OCI-LY7 (cell line): ENCODE measurements around the gene ZNF688. TPM values are rescaled to one million over a fixed set of nuclear protein-coding genes. Genes with fewer than 3 reads are reported as not detected.
A peak's percentile ranks its signal among the peaks of the same experiment; 100 is the strongest.

ENCODE experiments used
- BruUV-seq: library from RNA; stranded (reverse); fragments of 400-500 nt; replicated peaks from 2 replicates; lab custom pipeline; 2021; lab: Mats Ljungman, UMichigan
- CTCF ChIA-PET: fragments of 300-600 bp; sonication (Branson Sonifier 250); formaldehyde crosslinking; loops from one replicate; lab custom pipeline; 2022; ENCODE audit warnings: antibody characterized with exemption; ENCODE audit not compliant: unreplicated experiment; lab: Charles Lee
- POLR2A ChIA-PET: fragments of 300-600 bp; sonication (Branson Sonifier 250); formaldehyde crosslinking; loops from one replicate; lab custom pipeline; 2022; ENCODE audit warnings: antibody characterized with exemption; lab: Charles Lee
- DNase-seq: peaks from one replicate; pipeline ENCODE4 v3.0.0-alpha.2; 2015; ENCODE audit warnings: low spot score
- H2AFZ ChIP-seq: fragments of 200-600 bp; sonication (generic), shearing (Covaris generic); 2 replicates; pipeline ENCODE4 v1.6.1; 2014; ENCODE audit warnings: mild to moderate bottlenecking, antibody characterized with exemption, low read length, moderate library complexity
- H3K27ac ChIP-seq: fragments of 200-600 bp; sonication (generic); 2 replicates; pipeline ENCODE4 v1.5.1; 2014; ENCODE audit warnings: mixed run types, low read depth, mild to moderate bottlenecking, moderate library complexity, low read length, inconsistent platforms; ENCODE audit not compliant: poor library complexity, severe bottlenecking
- H3K36me3 ChIP-seq: fragments of 200-600 bp; sonication (generic); 2 replicates; pipeline ENCODE4 v1.6.1; 2014; ENCODE audit warnings: mild to moderate bottlenecking, antibody characterized with exemption, low read length, moderate library complexity, mixed read lengths; ENCODE audit not compliant: insufficient read depth
- H3K4me1 ChIP-seq: fragments of 200-600 bp; sonication (generic); 2 replicates; pipeline ENCODE4 v1.5.1; 2014; ENCODE audit warnings: mild to moderate bottlenecking, low read length; ENCODE audit not compliant: insufficient read depth, poor library complexity, severe bottlenecking
- H3K4me2 ChIP-seq: fragments of 200-600 bp; sonication (generic); 2 replicates; pipeline ENCODE4 v1.6.1; 2014; ENCODE audit warnings: mild to moderate bottlenecking, low read length
- H3K4me3 ChIP-seq: fragments of 200-600 bp; sonication (generic); 2 replicates; pipeline ENCODE4 v1.5.1; 2014; ENCODE audit warnings: mild to moderate bottlenecking, low read depth, low read length; ENCODE audit not compliant: poor library complexity, severe bottlenecking
- H3K79me2 ChIP-seq: fragments of 200-600 bp; sonication (generic); 2 replicates; pipeline ENCODE4 v1.6.1; 2016; ENCODE audit warnings: low read depth, mild to moderate bottlenecking, low read length, moderate library complexity, mixed read lengths; ENCODE audit not compliant: insufficient read depth
- H3K9me2 ChIP-seq: fragments of 200-600 bp; sonication (generic); 2 replicates; pipeline ENCODE4 v1.6.1; 2016; ENCODE audit warnings: mild to moderate bottlenecking, low read length, mixed read lengths; ENCODE audit not compliant: insufficient read depth
- H3K9me3 ChIP-seq: fragments of 200-600 bp; sonication (generic); 2 replicates; pipeline ENCODE4 v1.6.1; 2014; ENCODE audit warnings: mild to moderate bottlenecking, mixed run types, low read length, mixed read lengths
- H4K20me1 ChIP-seq: fragments of 200-600 bp; sonication (generic); 2 replicates; pipeline ENCODE4 v1.6.1; 2014; ENCODE audit warnings: mild to moderate bottlenecking, antibody characterized with exemption, low read length, moderate library complexity, mixed read lengths; ENCODE audit not compliant: insufficient read depth
- CTCF ChIP-seq: fragments of 200-600 bp; sonication (generic); conservative IDR thresholded peaks from 2 replicates; pipeline ENCODE4 v1.5.1; 2014; ENCODE audit warnings: mild to moderate bottlenecking, antibody characterized with exemption, low read length, moderate library complexity, mixed read lengths
- EZH2phosphoT487 ChIP-seq: fragments of 200-600 bp; sonication (generic); IDR thresholded peaks from 2 replicates; pipeline ENCODE4 v1.6.1; 2018; ENCODE audit warnings: low read depth, borderline replicate concordance, mild to moderate bottlenecking, mixed run types, antibody characterized with exemption, low read length, moderate library complexity, mixed read lengths
- intact Hi-C: fragments of 100-400 bp; cut with micrococcal nuclease; formaldehyde crosslinking; loops from one replicate; pipeline ENCODE4 v1.10.0; 2022; ENCODE audit not compliant: unreplicated experiment
- total RNA-seq, 2 experiments: library from RNA; depleted of rRNA in 1 of 2; stranded (reverse); fragments of >200 nt in 1 of 2; shearing (Covaris generic) in 1 of 2; gene quantifications; 2 replicates each; pipeline ENCODE4 v1.2.3, GENCODE V29; 2014 to 2022

Gene ZNF688
- total RNA-seq, 2 experiments from 2014 or later, result 15.3 to 17.5 TPM

- POLR2A ChIA-PET, result interaction anchor here (0.5 to 1.7 kb wide), 3 partner anchors 29 to 436 kb away, joined by 3 to 7 read pairs (median 4); partner anchors contain the start of gene ZNF764
- H3K4me1 ChIP-seq, result peaks cover 35% of the 10 kb centered on the region
- H3K4me3 ChIP-seq, result no peak overlapping the region
- DNase-seq, result no peak
- no peak overlapping the region for H2AFZ ChIP-seq
- H3K4me2 ChIP-seq, result peak overlapping the region; percentile 87; the same call in 1 of the 2 replicates
- no peaks in the 10 kb centered on the region for H3K9me3 ChIP-seq
- CTCF ChIA-PET, result no interaction called here
- BruUV-seq, result no TSS peak
- H4K20me1 ChIP-seq, result no peaks in the 10 kb centered on the region
- H3K27ac ChIP-seq, result peak overlapping the region; percentile 86
- TF ChIP-seq EZH2phosphoT487, result no peak
- TF ChIP-seq CTCF, result no peak
- H3K9me2 ChIP-seq, result no peaks in the 10 kb centered on the region
- H3K79me2 ChIP-seq, result peaks cover 9% of the 10 kb centered on the region; the same call in 1 of the 2 replicates
- intact Hi-C loops, result loop anchor here (5.0 kb wide), 1 partner anchor 68 kb away; no protein-coding TSS in a partner anchor
- peaks cover 27% of the 10 kb centered on the region for H3K36me3 ChIP-seq
Observed at GRCh38 chr16:30528799-30529457, 42.6 kb downstream of the ZNF688 start.

- TSS peak; percentile 66 for BruUV-seq
- peak overlapping the region; percentile 84 for H3K4me3 ChIP-seq
- H2AFZ ChIP-seq, result peak overlapping the region; percentile 30; the same call in 1 of the 2 replicates
- peak overlapping the region; percentile 86 for H3K27ac ChIP-seq
- peak overlapping the region; percentile 87 for H3K4me2 ChIP-seq
- intact Hi-C loops, result loop anchor here (1.0 to 5.0 kb wide), 5 partner anchors 55 to 107 kb away; partner anchors contain the start of genes DCTPP1 and ITGAL
- H3K9me2 ChIP-seq, result no peaks in the 10 kb centered on the region
- no peaks in the 10 kb centered on the region for H3K79me2 ChIP-seq
- peaks cover 22% of the 10 kb centered on the region for H3K36me3 ChIP-seq
- POLR2A ChIA-PET, result interaction anchor here (0.6 to 1.1 kb wide), 5 partner anchors 49 to 121 kb away, joined by 3 read pairs; partner anchors contain the start of gene DCTPP1
- H4K20me1 ChIP-seq, result no peaks in the 10 kb centered on the region
- H3K4me1 ChIP-seq, result peaks cover 27% of the 10 kb centered on the region
- H3K9me3 ChIP-seq, result no peaks in the 10 kb centered on the region
- CTCF ChIA-PET, result no interaction called here
- TF ChIP-seq CTCF (no peak), EZH2phosphoT487 (no peak)
- DNase-seq, result peak; percentile 88
Observed at GRCh38 chr16:30527635-30528178, 43.8 kb downstream of the ZNF688 start.
